GM23338 (cell line): ENCODE results near the gene OTOA.

Source experiments
- CREB1 ChIP-seq: fragments of 250-450 bp; sonication (Bioruptor Pico); IDR thresholded peaks from 2 replicates; pipeline ENCODE4 v1.5.0; 2020; ENCODE audit warnings: low read depth, mild to moderate bottlenecking, moderate library complexity
- CTCF ChIP-seq, 2 experiments: fragments of 200-600 bp in 1 of 2; sonication (generic) in 1 of 2; conservative IDR thresholded peaks; 2 replicates each; pipeline versions ENCODE4 v1.5.1 to v1.6.1; 2016 to 2017; ENCODE audit warnings: antibody characterized with exemption in 2 of 2, low read depth in 2 of 2, mild to moderate bottlenecking in 2 of 2, moderate library complexity in 1 of 2
- EZH2 ChIP-seq: fragments of 200-600 bp; sonication (generic); IDR thresholded peaks from one replicate; pipeline ENCODE4 v1.8.0; 2017; ENCODE audit warnings: antibody characterized with exemption, mild to moderate bottlenecking, low read depth; ENCODE audit not compliant: unreplicated experiment
- EZH2phosphoT487 ChIP-seq: fragments of 200-600 bp; sonication (generic); IDR thresholded peaks from one replicate; pipeline ENCODE4 v1.8.1; 2018; ENCODE audit warnings: antibody characterized with exemption; ENCODE audit not compliant: unreplicated experiment

- no peak for TF ChIP-seq CTCF (conservative IDR thresholded peaks at IDR 0.05; ENCODE audit: low read depth in 2 of 2)
- TF ChIP-seq EZH2 = no peak
- no peak for TF ChIP-seq EZH2phosphoT487
- TF ChIP-seq CREB1 (CRISPR knock-in tag) = no peak
These were observed 9.3 kb upstream of the OTOA start for GRCh38 chr16:21654466-21654865.
